22Rv1 (cell line): ENCODE measurements around the gene CPNE8.

Experiments used
- H3K27ac ChIP-seq: fragments of 450-650 bp; 2 replicates; pipeline ENCODE4 v1.5.1; 2017
- ZFX ChIP-seq: fragments of 450-650 bp; IDR thresholded peaks from 2 replicates; pipeline ENCODE4 v1.6.1; 2017; ENCODE audit warnings: antibody characterized with exemption, borderline replicate concordance
- TF ChIP-seq, protein P1 (sequence below): fragments of 450-650 bp; IDR thresholded peaks from 2 replicates; pipeline ENCODE4 v1.5.1; 2017; ENCODE audit warnings: mild to moderate bottlenecking

The CPNE8 gene

DNA sequence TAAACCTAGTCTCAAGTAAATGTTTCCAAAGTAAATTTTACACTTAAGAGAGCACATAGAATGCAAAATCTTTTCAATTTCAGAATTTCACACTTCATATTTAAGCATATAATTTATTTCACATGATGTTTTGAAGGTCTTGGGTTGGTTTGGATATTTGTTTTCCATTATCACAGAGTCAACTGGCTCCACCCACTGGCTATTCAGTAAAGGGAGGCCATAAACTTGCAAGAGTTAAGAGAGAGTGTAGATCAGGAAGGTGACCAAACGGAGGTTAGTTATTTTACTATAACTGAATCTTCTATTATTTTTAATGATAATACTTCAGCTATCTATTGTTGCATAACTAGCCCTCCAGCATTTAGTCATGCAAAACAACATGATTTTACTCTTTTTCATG, 6.2 kb upstream of the CPNE8 start:
- H3K27ac ChIP-seq: no peak overlapping the region
- TF ChIP-seq, protein P1, sequence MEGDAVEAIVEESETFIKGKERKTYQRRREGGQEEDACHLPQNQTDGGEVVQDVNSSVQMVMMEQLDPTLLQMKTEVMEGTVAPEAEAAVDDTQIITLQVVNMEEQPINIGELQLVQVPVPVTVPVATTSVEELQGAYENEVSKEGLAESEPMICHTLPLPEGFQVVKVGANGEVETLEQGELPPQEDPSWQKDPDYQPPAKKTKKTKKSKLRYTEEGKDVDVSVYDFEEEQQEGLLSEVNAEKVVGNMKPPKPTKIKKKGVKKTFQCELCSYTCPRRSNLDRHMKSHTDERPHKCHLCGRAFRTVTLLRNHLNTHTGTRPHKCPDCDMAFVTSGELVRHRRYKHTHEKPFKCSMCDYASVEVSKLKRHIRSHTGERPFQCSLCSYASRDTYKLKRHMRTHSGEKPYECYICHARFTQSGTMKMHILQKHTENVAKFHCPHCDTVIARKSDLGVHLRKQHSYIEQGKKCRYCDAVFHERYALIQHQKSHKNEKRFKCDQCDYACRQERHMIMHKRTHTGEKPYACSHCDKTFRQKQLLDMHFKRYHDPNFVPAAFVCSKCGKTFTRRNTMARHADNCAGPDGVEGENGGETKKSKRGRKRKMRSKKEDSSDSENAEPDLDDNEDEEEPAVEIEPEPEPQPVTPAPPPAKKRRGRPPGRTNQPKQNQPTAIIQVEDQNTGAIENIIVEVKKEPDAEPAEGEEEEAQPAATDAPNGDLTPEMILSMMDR: peak; percentile 47
- no peak for TF ChIP-seq ZFX

DNA sequence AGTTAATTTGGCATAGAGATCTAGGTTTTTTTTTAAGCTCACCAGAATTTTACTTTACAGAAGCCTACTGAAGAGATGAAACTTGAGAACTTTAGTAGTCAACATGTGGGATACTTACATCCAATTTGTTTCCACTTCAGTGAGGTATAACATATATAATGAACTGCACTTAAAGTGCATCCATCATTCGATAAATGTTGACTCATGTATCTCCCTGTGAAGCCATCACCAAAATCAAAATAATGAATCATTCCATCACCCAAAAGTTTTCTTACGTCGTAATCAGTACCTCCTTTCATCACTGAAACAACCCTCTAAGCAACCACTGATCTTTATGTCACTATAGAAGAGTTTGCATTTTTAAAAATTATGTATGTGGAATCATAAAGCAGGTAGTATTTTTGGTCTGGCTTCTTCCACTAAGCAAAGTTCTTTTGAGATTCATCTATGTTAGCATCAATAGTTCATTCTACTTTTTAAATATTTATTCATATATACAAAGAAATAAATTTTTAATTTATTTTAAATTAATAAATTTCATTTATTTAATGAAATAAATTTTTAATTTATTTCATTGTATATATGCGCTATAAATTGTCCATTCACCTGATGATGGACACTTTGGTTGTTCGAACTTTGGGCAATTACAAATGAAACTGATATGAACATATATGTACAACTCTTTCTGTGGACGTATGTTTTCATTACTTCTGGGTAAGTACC, 2.0 kb upstream of the CPNE8 start:
- TF ChIP-seq, protein P1: no peak
- TF ChIP-seq ZFX: no peak
- H3K27ac ChIP-seq: peak overlapping the region; percentile 85

DNA sequence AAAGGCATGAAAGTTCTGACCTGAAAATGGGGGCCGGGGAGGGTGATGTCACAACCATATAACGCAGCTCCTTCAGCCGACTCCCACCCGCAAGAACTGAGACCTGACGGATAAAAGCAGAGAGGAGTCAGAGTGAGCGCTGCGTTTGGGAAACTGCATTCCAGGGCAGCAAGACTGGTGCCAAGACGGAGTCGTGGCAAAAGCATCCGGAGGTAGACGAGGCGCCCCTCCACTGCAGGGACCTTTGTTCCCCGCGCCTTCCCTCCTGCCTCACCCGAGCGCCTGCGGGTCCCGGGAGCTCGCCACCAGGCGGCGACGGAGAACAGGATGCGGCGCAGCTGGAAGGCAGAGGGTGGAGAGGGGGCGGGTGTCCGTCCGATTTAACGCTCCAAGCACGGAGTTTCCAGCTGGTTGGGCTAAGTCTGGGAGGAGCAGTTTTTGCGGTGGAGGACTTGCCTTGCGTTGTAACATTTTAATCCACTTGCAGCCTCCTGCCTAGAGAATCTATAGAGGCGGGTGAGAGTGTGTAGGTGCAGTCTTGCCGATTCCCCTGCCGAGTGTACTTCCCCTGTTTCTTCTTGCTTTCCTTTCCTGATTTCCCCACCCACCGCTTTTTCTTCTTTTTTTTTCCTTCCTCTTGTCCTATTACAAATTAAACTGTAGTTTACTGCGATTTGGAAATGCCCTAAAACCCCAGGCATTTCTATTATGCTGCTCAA, 1.2 kb upstream of the CPNE8 start:
- peak overlapping the region; percentile 85 for H3K27ac ChIP-seq
- TF ChIP-seq, protein P1: peak; percentile 99
- no peak for TF ChIP-seq ZFX

DNA sequence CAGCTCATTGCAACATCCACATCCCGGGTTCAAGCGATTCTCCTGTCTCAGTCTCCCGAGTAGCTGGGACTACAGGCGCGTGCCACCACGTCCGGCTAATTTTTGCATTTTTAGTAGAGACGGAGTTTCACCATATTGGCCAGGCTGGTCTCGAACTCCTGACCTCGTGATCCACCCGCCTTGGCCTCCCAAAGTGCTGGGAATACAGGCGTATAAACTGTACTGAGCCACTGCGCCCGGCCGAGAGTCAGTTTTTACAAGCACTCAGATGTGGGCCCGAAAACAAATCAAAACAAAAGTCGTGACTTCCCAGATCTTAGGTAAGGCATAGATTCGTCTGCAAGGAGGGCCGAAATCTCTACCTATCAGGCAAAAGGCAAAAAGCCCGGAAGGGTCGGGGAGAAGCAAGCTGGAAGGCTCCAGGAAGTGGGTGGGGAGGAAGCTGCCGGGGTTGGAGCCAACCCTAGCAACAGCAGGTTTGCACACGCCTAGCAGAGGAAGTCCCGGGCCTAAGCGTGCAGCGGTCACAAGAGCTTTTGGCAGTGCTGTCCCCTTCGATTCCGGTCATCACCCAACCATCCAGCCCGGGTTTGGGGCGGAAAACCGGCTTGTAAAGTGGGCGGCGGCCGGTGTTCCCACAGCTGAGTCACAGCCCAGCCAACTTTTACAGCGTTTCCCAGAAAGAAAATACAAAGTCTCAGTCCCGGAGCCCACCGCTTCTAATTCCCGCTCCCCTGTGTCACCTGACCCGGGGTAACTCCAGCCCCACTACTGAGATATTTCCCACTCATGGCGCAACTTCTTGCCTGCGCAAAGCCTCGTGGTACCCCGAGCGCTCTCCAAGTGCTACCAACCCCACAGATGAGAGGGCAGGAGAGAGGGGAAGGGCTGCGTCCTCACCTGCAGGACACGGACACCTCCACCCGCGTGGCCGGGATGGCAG, 583 bp downstream of the CPNE8 start:
- TF ChIP-seq, protein P1: no peak
- no peak for TF ChIP-seq ZFX
- H3K27ac ChIP-seq: peak overlapping the region; percentile 85

DNA sequence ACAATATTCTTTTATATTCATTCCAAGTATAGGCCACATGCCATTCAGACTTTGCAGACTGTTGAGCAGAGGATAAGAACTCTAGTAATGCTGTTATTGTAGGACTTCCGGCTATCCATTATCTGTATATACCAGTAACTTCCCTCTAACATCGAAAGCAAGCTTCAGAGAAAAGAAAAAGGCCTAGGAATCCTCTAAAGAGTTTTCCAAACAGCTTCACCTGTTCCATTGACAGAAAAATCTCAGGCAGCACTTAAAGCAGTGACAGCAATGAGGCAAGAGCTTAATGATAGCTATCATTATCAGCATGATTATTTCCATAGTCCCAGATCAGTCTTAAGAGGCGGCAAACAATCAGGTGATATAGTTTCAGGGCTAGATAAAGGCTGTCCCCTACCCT, 1.8 kb downstream of the CPNE8 start:
- no peak overlapping the region for H3K27ac ChIP-seq
- no peak for TF ChIP-seq ZFX
- TF ChIP-seq, protein P1: no peak

DNA sequence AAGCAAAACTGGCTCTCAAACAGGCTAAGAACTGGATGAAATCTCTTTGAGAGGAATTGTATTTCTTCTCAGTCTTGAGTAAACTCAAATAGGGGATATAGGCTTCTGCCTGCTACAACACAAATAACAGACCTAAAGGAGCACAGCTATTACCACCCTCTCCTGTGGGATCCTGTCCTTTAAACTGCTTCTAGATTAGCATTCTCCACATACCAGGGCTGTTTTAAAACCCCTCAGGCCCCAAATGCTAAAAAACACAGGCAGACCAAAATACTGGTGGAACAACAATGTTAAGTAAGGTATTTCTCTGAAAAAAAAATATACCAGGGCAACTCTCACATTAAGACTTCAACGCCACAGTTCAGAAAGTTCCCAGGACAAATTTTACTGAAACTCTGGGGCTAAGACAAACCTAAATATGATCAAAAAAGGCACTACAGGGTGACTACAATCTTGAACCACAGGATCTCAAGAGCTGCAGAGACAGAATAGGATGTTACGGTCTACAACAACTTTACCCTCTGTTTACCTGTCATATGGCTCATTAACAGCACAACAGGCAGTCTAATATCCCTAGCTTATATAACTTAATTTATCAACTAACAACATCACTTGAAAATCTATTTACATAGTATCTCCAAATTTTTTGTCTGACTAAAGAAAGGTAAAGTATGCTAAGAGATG, 7.2 kb downstream of the CPNE8 start:
- H3K27ac ChIP-seq: no peak overlapping the region
- no peak for TF ChIP-seq ZFX
- TF ChIP-seq, protein P1: no peak
